Hepatocyte (in vitro differentiated cells): ENCODE results near the gene ASAP2. TPM values are rescaled to one million over a fixed set of nuclear protein-coding genes. Genes with fewer than 3 reads are reported as not detected.

Experiments
- DNase-seq: peaks from one replicate; pipeline ENCODE4 v3.0.0-alpha.2; 2016; ENCODE audit warnings: low spot score
- H2AFZ ChIP-seq: fragments of 200-600 bp; sonication (generic); 2 replicates; pipeline ENCODE4 v1.6.0; 2016; ENCODE audit warnings: antibody characterized with exemption, mild to moderate bottlenecking
- H3K27ac ChIP-seq: fragments of 200-600 bp; sonication (generic); 2 replicates; pipeline ENCODE4 v1.5.1; 2016; ENCODE audit warnings: mild to moderate bottlenecking
- H3K27me3 ChIP-seq: fragments of 200-600 bp; sonication (generic); 2 replicates; pipeline ENCODE4 v1.6.1; 2016
- H3K36me3 ChIP-seq: fragments of 200-600 bp; sonication (generic); replicated peaks from 2 replicates; pipeline ENCODE4 v1.5.1; 2016; ENCODE audit warnings: low read depth; ENCODE audit not compliant: insufficient read depth
- H3K4me1 ChIP-seq: fragments of 200-600 bp; sonication (generic); 2 replicates; pipeline ENCODE4 v1.5.1; 2016; ENCODE audit warnings: mild to moderate bottlenecking, moderate library complexity; ENCODE audit not compliant: insufficient read depth
- H3K4me2 ChIP-seq: fragments of 200-600 bp; sonication (generic); 2 replicates; pipeline ENCODE4 v1.6.0; 2016
- H3K4me3 ChIP-seq: fragments of 200-600 bp; sonication (generic); 2 replicates; pipeline ENCODE4 v1.5.1; 2016; ENCODE audit warnings: mild to moderate bottlenecking
- H3K79me2 ChIP-seq: fragments of 200-600 bp; sonication (generic); 2 replicates; pipeline ENCODE4 v1.6.0; 2017; ENCODE audit warnings: mild to moderate bottlenecking
- H3K9me2 ChIP-seq: fragments of 200-600 bp; sonication (generic); replicated peaks from 2 replicates; pipeline ENCODE4 v1.6.0; 2017; ENCODE audit warnings: mild to moderate bottlenecking; ENCODE audit not compliant: insufficient read depth
- H3K9me3 ChIP-seq: fragments of 200-600 bp; sonication (generic); 2 replicates; pipeline ENCODE4 v1.5.1; 2016; ENCODE audit warnings: low read depth, mild to moderate bottlenecking
- H4K20me1 ChIP-seq: fragments of 200-600 bp; sonication (generic); 2 replicates; pipeline ENCODE4 v1.6.0; 2016; ENCODE audit warnings: mild to moderate bottlenecking; ENCODE audit not compliant: insufficient read depth, poor library complexity, severe bottlenecking
- EZH2 ChIP-seq: fragments of 200-600 bp; sonication (generic); IDR thresholded peaks from 2 replicates; pipeline ENCODE4 v1.6.1; 2016; ENCODE audit warnings: antibody characterized with exemption, mild to moderate bottlenecking, borderline replicate concordance
- EZH2phosphoT487 ChIP-seq: fragments of 200-600 bp; sonication (generic); IDR thresholded peaks from one replicate; pipeline ENCODE4 v1.6.1; 2018; ENCODE audit warnings: antibody characterized with exemption, mild to moderate bottlenecking, low read depth, moderate library complexity; ENCODE audit not compliant: unreplicated experiment, severe bottlenecking
- WGBS: methylation state at CpG from one replicate; pipeline ENCODE4 v1.1.6; 2016; ENCODE audit warnings: low lambda C conversion rate; ENCODE audit errors: missing lambda C conversion rate; 5-methylcytosine and 5-hydroxymethylcytosine counted together
- polyA plus RNA-seq: library from polyadenylated mRNA; unstranded; fragments of >200 nt; fragmentation: Nextera tagmentation; extraction: Ambion mirVana; gene quantifications from 2 replicates; pipeline ENCODE4 v1.2.1, GENCODE V29; 2016
- total RNA-seq: library from RNA; depleted of rRNA; stranded (reverse); fragments of >200 nt; gene quantifications from 2 replicates; pipeline ENCODE4 v1.2.3, GENCODE V29; 2014
- TF ChIP-seq, protein P1 (sequence below): fragments of 200-600 bp; sonication (generic); IDR thresholded peaks from 2 replicates; pipeline ENCODE4 v1.5.1; 2016; ENCODE audit warnings: antibody characterized with exemption, mild to moderate bottlenecking; ENCODE audit not compliant: poor library complexity

Gene ASAP2
- total and polyA plus RNA-seq, 2 experiments from 2014 or later = 13.7 to 21.3 TPM

DNA sequence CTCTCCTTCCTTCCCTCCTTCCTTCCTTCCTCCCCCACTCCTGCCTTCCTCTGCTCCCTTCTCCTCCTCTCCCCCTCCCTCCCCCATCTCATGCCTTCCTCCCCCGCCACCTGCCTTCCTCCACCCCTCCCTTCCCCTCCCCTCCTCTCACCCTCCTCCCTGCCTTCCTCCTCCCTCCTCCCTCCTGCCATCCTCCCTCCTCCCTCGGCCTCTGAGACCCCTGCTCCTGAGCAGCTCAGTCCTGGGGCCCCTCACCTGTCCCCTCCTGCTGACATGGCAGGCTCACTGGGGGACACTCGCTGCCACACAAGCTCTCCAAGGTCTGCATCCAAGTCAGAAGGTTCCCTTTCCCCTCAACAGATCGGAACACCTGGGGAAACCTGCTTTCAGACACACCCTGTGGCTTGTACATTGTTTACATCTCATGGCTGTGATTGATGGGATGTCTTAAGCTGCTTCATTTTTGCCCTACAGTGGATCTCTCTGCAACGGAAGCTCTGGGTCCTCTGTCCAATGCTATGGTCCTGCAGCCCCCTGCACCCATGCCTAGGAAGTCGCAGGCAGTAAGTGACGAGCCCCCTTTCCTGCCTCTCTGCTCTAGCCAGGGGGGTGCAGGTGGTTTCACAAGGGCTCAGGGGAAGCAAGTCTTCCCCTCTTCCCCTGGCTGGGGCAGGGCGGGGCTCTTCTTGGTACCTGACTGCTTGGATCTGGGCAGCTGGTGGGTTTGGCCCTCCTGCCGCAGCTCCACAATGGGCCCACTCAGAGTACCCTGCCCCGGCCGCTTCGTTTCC is 193.9 kb downstream of the ASAP2 start:
- TF ChIP-seq EZH2phosphoT487 (no peak), EZH2 (no peak)
- TF ChIP-seq, protein P1, sequence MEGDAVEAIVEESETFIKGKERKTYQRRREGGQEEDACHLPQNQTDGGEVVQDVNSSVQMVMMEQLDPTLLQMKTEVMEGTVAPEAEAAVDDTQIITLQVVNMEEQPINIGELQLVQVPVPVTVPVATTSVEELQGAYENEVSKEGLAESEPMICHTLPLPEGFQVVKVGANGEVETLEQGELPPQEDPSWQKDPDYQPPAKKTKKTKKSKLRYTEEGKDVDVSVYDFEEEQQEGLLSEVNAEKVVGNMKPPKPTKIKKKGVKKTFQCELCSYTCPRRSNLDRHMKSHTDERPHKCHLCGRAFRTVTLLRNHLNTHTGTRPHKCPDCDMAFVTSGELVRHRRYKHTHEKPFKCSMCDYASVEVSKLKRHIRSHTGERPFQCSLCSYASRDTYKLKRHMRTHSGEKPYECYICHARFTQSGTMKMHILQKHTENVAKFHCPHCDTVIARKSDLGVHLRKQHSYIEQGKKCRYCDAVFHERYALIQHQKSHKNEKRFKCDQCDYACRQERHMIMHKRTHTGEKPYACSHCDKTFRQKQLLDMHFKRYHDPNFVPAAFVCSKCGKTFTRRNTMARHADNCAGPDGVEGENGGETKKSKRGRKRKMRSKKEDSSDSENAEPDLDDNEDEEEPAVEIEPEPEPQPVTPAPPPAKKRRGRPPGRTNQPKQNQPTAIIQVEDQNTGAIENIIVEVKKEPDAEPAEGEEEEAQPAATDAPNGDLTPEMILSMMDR = no peak
- H3K79me2 ChIP-seq = no peaks in the 10 kb centered on the region
- H3K36me3 ChIP-seq = no peaks in the 10 kb centered on the region
- DNase-seq = no peak
- no peak overlapping the region for H2AFZ ChIP-seq
- 94% methylated on average over 10 of the region's 12 CpGs for WGBS
- no peaks in the 10 kb centered on the region for H3K4me1 ChIP-seq
- H3K27ac ChIP-seq = no peak overlapping the region
- no peaks in the 10 kb centered on the region for H3K9me2 ChIP-seq
- H3K9me3 ChIP-seq = no peaks in the 10 kb centered on the region
- no peak overlapping the region for H3K4me2 ChIP-seq
- no peaks in the 10 kb centered on the region for H3K27me3 ChIP-seq
- no peaks in the 10 kb centered on the region for H4K20me1 ChIP-seq
- H3K4me3 ChIP-seq = no peak overlapping the region

DNA sequence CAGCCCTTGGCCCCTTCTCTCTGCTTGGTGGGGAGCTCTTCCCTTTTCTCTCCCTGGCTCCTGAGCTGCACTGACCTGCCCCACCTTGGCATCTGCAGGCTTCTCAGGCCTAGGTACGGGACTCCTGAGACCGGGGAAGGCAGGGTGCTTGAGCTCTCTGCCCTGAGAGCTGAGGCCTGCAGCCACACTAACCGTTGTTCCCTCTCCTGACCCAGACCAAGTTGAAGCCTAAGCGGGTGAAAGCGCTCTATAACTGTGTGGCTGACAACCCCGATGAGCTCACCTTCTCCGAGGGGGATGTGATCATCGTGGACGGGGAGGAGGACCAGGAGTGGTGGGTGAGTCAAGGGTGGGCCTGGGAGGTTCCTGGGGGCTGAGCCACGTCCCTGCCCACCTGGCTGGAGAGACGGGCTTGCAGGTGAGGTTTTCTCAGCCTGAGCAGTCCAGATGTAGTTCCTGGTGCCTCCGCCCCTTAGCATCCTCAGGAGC is 194.5 kb downstream of the ASAP2 start:
- no peaks in the 10 kb centered on the region for H3K79me2 ChIP-seq
- H3K27me3 ChIP-seq = no peaks in the 10 kb centered on the region
- TF ChIP-seq EZH2phosphoT487 (no peak), EZH2 (no peak)
- TF ChIP-seq, protein P1 = no peak
- no peak overlapping the region for H2AFZ ChIP-seq
- no peak overlapping the region for H3K4me3 ChIP-seq
- no peaks in the 10 kb centered on the region for H3K9me2 ChIP-seq
- no peaks in the 10 kb centered on the region for H3K9me3 ChIP-seq
- H3K36me3 ChIP-seq = no peaks in the 10 kb centered on the region
- no peak for DNase-seq
- H3K27ac ChIP-seq = no peak overlapping the region
- 94% methylated on average over 12 of the region's 12 CpGs for WGBS
- no peak overlapping the region for H3K4me2 ChIP-seq
- H3K4me1 ChIP-seq = no peaks in the 10 kb centered on the region
- no peaks in the 10 kb centered on the region for H4K20me1 ChIP-seq

DNA sequence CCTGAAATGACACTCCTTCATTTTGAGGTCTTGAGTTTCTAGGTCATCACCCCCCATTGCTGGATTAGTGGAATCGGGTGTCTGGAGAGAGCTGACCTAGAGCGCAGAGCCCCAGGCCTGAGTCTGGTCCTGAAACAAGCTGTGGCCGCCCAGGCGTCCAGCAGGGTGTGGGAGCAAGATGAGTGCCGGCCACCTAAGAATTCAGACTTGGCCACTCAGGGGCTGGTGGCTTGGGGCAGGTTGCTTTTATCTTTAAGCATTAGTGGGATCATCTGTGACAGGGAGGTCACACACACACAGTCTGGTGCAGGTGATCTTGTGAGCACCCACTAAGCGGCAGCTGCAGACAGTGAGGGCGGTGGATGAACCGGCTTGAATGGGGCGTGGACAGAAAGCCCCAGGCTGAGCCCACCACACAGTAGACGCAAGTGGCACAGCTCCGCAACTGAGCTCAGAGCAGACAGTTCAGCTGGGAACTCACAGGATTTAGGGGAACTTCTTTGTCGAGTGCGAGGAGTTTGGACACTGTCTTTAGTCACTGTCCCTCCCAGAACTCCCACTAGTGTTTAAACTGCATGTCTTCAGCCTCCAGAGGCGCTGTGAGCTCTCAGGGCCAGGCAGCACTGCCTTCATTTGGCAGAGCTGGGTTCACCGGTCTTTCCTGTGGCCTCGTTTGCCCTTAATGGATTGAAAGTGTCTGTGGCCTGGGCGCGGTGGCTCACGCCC is 195.2 kb downstream of the ASAP2 start:
- no peaks in the 10 kb centered on the region for H3K79me2 ChIP-seq
- no peaks in the 10 kb centered on the region for H3K4me1 ChIP-seq
- H2AFZ ChIP-seq = no peak overlapping the region
- no peaks in the 10 kb centered on the region for H3K36me3 ChIP-seq
- TF ChIP-seq EZH2 (no peak), EZH2phosphoT487 (no peak)
- TF ChIP-seq, protein P1 = no peak
- H4K20me1 ChIP-seq = no peaks in the 10 kb centered on the region
- H3K4me3 ChIP-seq = no peak overlapping the region
- WGBS = 95% methylated on average over 18 of the region's 19 CpGs
- H3K27me3 ChIP-seq = no peaks in the 10 kb centered on the region
- H3K27ac ChIP-seq = no peak overlapping the region
- H3K4me2 ChIP-seq = no peak overlapping the region
- H3K9me2 ChIP-seq = no peaks in the 10 kb centered on the region
- H3K9me3 ChIP-seq = no peaks in the 10 kb centered on the region
- no peak for DNase-seq
